Thymus (tissue), 2 donors: Measurements from ENCODE around the gene CBFA2T2. TPM values are rescaled to one million over a fixed set of nuclear protein-coding genes. Genes with fewer than 3 reads are reported as not detected.

Experiments
- polyA plus RNA-seq: library from polyadenylated mRNA; stranded (reverse); fragments of 200-250 nt; gene quantifications from one replicate; pipeline ENCODE4 v1.2.3, GENCODE V29; 2013
- total RNA-seq: library from RNA; stranded (reverse); fragments of 120-200 nt; gene quantifications from one replicate; pipeline ENCODE4 v1.2.4, GENCODE V29; 2013
- donor health status: healthy.

The CBFA2T2 gene
- total and polyA plus RNA-seq, 2 donors: 6.4 to 9.1 TPM

Other genes starting within 250 kb of the CBFA2T2 start
- 0.24 TPM for gene BPIFB1, start 206.9 kb upstream of the CBFA2T2 start, total RNA-seq
- 0.55 TPM for gene BPIFB1, start 206.9 kb upstream of the CBFA2T2 start, polyA plus RNA-seq
- gene CDK5RAP1, start 88.6 kb upstream of the CBFA2T2 start, total RNA-seq: 25.6 TPM
- gene CDK5RAP1, start 88.6 kb upstream of the CBFA2T2 start, polyA plus RNA-seq: 62.6 TPM
- gene SNTA1, start 46.3 kb upstream of the CBFA2T2 start, total RNA-seq: 6.8 TPM
- gene SNTA1, start 46.3 kb upstream of the CBFA2T2 start, polyA plus RNA-seq: 7.7 TPM
- gene C20orf144, start 172.2 kb downstream of the CBFA2T2 start, total RNA-seq: 0.09 TPM
- 0.23 TPM for gene C20orf144, start 172.2 kb downstream of the CBFA2T2 start, polyA plus RNA-seq
- gene ACTL10, start 176.8 kb downstream of the CBFA2T2 start, total RNA-seq: 1.2 TPM
- 2.8 TPM for gene ACTL10, start 176.8 kb downstream of the CBFA2T2 start, polyA plus RNA-seq
- 6.5 TPM for gene NECAB3, start 184.3 kb downstream of the CBFA2T2 start, total RNA-seq
- 20.3 TPM for gene NECAB3, start 184.3 kb downstream of the CBFA2T2 start, polyA plus RNA-seq
- 13.3 TPM for gene E2F1, start 196.3 kb downstream of the CBFA2T2 start, total RNA-seq
- 3.3 TPM for gene E2F1, start 196.3 kb downstream of the CBFA2T2 start, polyA plus RNA-seq
- gene PXMP4, start 230.2 kb downstream of the CBFA2T2 start, total RNA-seq: 3.8 TPM
- 4.0 TPM for gene PXMP4, start 230.2 kb downstream of the CBFA2T2 start, polyA plus RNA-seq
- gene ZNF341, start 241.9 kb downstream of the CBFA2T2 start, total RNA-seq: 1.6 TPM
- 4.7 TPM for gene ZNF341, start 241.9 kb downstream of the CBFA2T2 start, polyA plus RNA-seq